Endothelial cell of umbilical vein (primary cell): ENCODE results near the gene CHST11.

ENCODE experiments used
- CTCF ChIP-seq, 2 donors: IDR thresholded peaks; 1 replicate in 1 of 2; 2 replicates in 1 of 2; pipeline ENCODE4 v1.5.1; 2011; ENCODE audit warnings: low read length in 2 of 2, mild to moderate bottlenecking in 2 of 2, moderate library complexity in 2 of 2, control low read depth in 1 of 2, inconsistent platforms in 1 of 2, low read depth in 1 of 2; ENCODE audit not compliant: insufficient read depth in 1 of 2; ENCODE audit errors: extremely low read depth in 1 of 2
- EZH2 ChIP-seq: IDR thresholded peaks from 2 replicates; pipeline ENCODE4 v1.6.1; 2012; ENCODE audit warnings: borderline replicate concordance, low read depth, mild to moderate bottlenecking, moderate library complexity, low read length, inconsistent platforms; ENCODE audit not compliant: severe bottlenecking
- POLR2A ChIP-seq: IDR thresholded peaks from 2 replicates; pipeline ENCODE4 v1.6.1; 2012; ENCODE audit warnings: low read depth, mild to moderate bottlenecking, control low read depth, low read length

- no peak for TF ChIP-seq CTCF (IDR thresholded peaks at IDR 0.05; ENCODE audit: extremely low read depth in 1 of 2, insufficient read depth in 1 of 2, low read depth in 1 of 2, low read length in 2 of 2)
- TF ChIP-seq POLR2A: no peak
- no peak for TF ChIP-seq EZH2
Observed at GRCh38 chr12:104502638-104503037, 45.9 kb downstream of the CHST11 start.
